B cell (primary cell): ENCODE measurements around the gene SPAAR. TPM values are rescaled to one million over a fixed set of nuclear protein-coding genes. Genes with fewer than 3 reads are reported as not detected.

Source experiments
- ATAC-seq: fragments of 200-7000 bp; cut with Tn5 transposase; one replicate; pipeline ENCODE4 v1.10.0; 2021; ENCODE audit warnings: low read depth, mild to moderate bottlenecking, moderate number of reproducible peaks, moderate library complexity
- CTCF ChIA-PET: fragments of 350-600 bp; sonication (Branson Sonifier 250); formaldehyde crosslinking; loops from one replicate; lab custom pipeline; 2021; ENCODE audit warnings: antibody characterized with exemption, inconsistent platforms; lab: Charles Lee
- POLR2A ChIA-PET: fragments of 350-600 bp; sonication (Branson Sonifier 250); formaldehyde crosslinking; loops from one replicate; lab custom pipeline; 2021; ENCODE audit warnings: antibody characterized with exemption; lab: Charles Lee
- DNase-seq: peaks from one replicate; pipeline ENCODE4 v3.0.0; 2013
- H2AFZ ChIP-seq: 2 replicates; pipeline ENCODE4 v1.6.1; 2012; ENCODE audit warnings: mild to moderate bottlenecking, low read depth, low read length; ENCODE audit not compliant: insufficient read depth, poor library complexity, severe bottlenecking
- H3K27ac ChIP-seq, 2 donors: 1 replicate in 1 of 2; 2 replicates in 1 of 2; pipeline ENCODE4 v1.5.1; 2012 to 2013; ENCODE audit warnings: low read length in 2 of 2, mild to moderate bottlenecking in 2 of 2, moderate library complexity in 1 of 2
- H3K27me3 ChIP-seq, 4 experiments: fragments of 200-600 bp in 1 of 4; sonication (generic) in 1 of 4; replicated peaks in 1 of 4; 1 replicate in 2 of 4; 2 replicates in 2 of 4; pipeline versions ENCODE4 v1.6.1 to v1.7.0; 2013 to 2016; ENCODE audit warnings: low read length in 3 of 4, mild to moderate bottlenecking in 2 of 4, mixed read lengths in 1 of 4, moderate library complexity in 1 of 4; ENCODE audit not compliant: insufficient read depth in 4 of 4, control insufficient read depth in 3 of 4; ENCODE audit errors: control extremely low read depth in 1 of 4
- H3K36me3 ChIP-seq, 2 experiments: replicated peaks in 1 of 2; 1 replicate in 1 of 2; 2 replicates in 1 of 2; pipeline versions ENCODE4 v1.6.1 to v1.7.1; 2013; ENCODE audit warnings: low read length in 1 of 2; ENCODE audit not compliant: insufficient read depth in 2 of 2, control insufficient read depth in 1 of 2; ENCODE audit errors: control extremely low read depth in 1 of 2, extremely low read depth in 1 of 2
- H3K4me1 ChIP-seq, 2 donors: fragments of 200-600 bp in 1 of 2; sonication (generic) in 1 of 2; 1 replicate in 1 of 2; 2 replicates in 1 of 2; pipeline versions ENCODE4 v1.5.1 to v1.6.1; 2013 to 2017; ENCODE audit warnings: low read length in 2 of 2; ENCODE audit not compliant: control insufficient read depth in 2 of 2, insufficient read depth in 2 of 2
- H3K4me2 ChIP-seq: replicated peaks from 2 replicates; pipeline ENCODE3; 2012; ENCODE audit warnings: mild to moderate bottlenecking, low read depth, low read length; ENCODE audit not compliant: poor library complexity, severe bottlenecking
- H3K4me3 ChIP-seq, 5 experiments: fragments of 200-600 bp in 1 of 5; sonication (generic) in 1 of 5; 1 replicate in 3 of 5; 2 replicates in 2 of 5; pipeline versions ENCODE4 v1.5.1 to v1.7.0; 2011 to 2016; ENCODE audit warnings: low read length in 4 of 5, mild to moderate bottlenecking in 4 of 5, low read depth in 2 of 5, control low read depth in 1 of 5, moderate library complexity in 1 of 5; ENCODE audit not compliant: insufficient read depth in 1 of 5; ENCODE audit errors: control extremely low read depth in 1 of 5, extremely low read depth in 1 of 5
- H3K79me2 ChIP-seq: fragments of 200-600 bp; sonication (generic); one replicate; pipeline ENCODE4 v1.6.0; 2016; ENCODE audit warnings: low read length; ENCODE audit not compliant: control insufficient read depth, insufficient read depth
- H3K9ac ChIP-seq: fragments of 200-600 bp; sonication (generic); 2 replicates; pipeline ENCODE4 v1.6.1; 2017; ENCODE audit warnings: mild to moderate bottlenecking, low read length, moderate library complexity
- H3K9me3 ChIP-seq, 3 donors: one replicate each; pipeline versions ENCODE4 v1.6.1 to v1.7.1; 2013; ENCODE audit warnings: low read length in 2 of 3; ENCODE audit not compliant: control insufficient read depth in 2 of 3, insufficient read depth in 1 of 3; ENCODE audit errors: control extremely low read depth in 1 of 3
- H4K20me1 ChIP-seq: 2 replicates; pipeline ENCODE4 v1.6.0; 2012; ENCODE audit warnings: mild to moderate bottlenecking, low read length; ENCODE audit not compliant: insufficient read depth, control insufficient read depth, poor library complexity, severe bottlenecking
- H3K27ac Mint-ChIP-seq: one replicate; pipeline ENCODE4 v1.8.0; 2021; ENCODE audit warnings: mixed read lengths
- H3K27me3 Mint-ChIP-seq: one replicate; pipeline ENCODE4 v1.8.0; 2021; ENCODE audit warnings: mixed read lengths
- H3K4me1 Mint-ChIP-seq: one replicate; pipeline ENCODE4 v1.8.0; 2021; ENCODE audit warnings: mixed read lengths
- H3K4me3 Mint-ChIP-seq: one replicate; pipeline ENCODE4 v1.8.0; 2021; ENCODE audit warnings: mixed read lengths
- H3K9me3 Mint-ChIP-seq: one replicate; pipeline ENCODE4 v1.8.0; 2022; ENCODE audit warnings: mixed read lengths; ENCODE audit not compliant: insufficient read depth
- EZH2 ChIP-seq: IDR thresholded peaks from 2 replicates; pipeline ENCODE4 v1.6.1; 2012; ENCODE audit warnings: borderline replicate concordance, low read depth, mild to moderate bottlenecking, moderate library complexity, low read length; ENCODE audit not compliant: insufficient read depth, poor library complexity, severe bottlenecking
- WGBS: methylation state at CpG from one replicate; pipeline ENCODE4 v1.1.5; 2013; ENCODE audit warnings: missing lambda C conversion rate; ENCODE audit not compliant: insufficient coverage; 5-methylcytosine and 5-hydroxymethylcytosine counted together
- intact Hi-C: fragments of 100-400 bp; cut with micrococcal nuclease; formaldehyde crosslinking; loops from one replicate; pipeline ENCODE4 v1.10.0; 2022
- polyA plus RNA-seq: library from polyadenylated mRNA; depleted of rRNA; stranded (reverse); fragments of >200 nt; gene quantifications from 2 replicates; pipeline ENCODE4 v1.2.3, GENCODE V29; 2012
- total RNA-seq, 2 donors: library from RNA; stranded (reverse); fragments of 120-200 nt in 1 of 2; gene quantifications; 1 replicate in 1 of 2; 2 replicates in 1 of 2; pipeline versions ENCODE4 v1.2.3 to v1.2.4, GENCODE V29; 2013 to 2022
- TF ChIP-seq, protein P1 (sequence below): fragments of 200-600 bp; IDR thresholded peaks from one replicate; pipeline ENCODE4 v1.8.0; 2022; ENCODE audit warnings: antibody characterized with exemption, mild to moderate bottlenecking

Gene SPAAR
- total and polyA plus RNA-seq, 2 donors (not counting 1 experiment from before 2014, with no cell fraction given) = not detected

DNA sequence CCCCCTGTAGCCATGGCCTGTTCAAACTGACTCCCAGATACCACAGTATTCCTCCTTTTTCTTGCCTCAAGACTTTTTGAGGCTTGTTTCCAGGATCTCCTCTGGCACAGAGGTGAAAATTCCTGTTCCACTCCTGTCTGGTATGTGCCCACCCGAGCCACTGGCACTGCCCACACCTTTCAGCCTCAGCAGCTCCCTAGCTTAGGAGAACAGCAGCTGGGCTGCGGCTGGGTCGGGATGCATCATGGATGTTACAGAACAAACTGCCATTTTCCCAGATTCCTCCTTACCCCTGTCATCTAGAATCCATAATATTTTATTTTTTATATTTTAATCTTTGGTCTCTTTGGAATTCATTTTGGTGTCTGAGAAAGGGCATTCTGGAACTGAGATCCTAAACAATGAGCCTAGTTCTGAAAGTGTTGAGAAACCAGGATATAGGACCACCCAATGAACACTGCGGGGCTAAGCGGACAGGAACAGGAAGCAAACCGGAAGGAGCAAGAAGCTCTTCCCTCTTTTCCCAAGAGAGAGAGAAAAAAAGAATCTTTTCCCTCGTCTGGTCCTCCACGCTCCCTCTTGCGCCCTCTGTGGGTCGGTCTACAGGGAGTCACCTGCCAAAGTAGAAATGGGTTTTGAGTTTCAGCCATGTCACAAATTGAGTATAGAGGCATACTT is 36.2 kb downstream of the SPAAR start:
- Mint-ChIP-seq H3K9me3 (no peaks in the 10 kb centered on the region), H3K4me1 (no peaks in the 10 kb centered on the region), H3K27ac (no peak overlapping the region), H3K4me3 (no peak overlapping the region), H3K27me3 (peaks cover 29% of the 10 kb centered on the region)
- WGBS = 94% methylated on average over 1 of the region's 10 CpGs
- H3K36me3 ChIP-seq = no peaks in the 10 kb centered on the region
- no peak overlapping the region for H3K9ac ChIP-seq
- H3K27ac ChIP-seq = no peak overlapping the region
- ChIA-PET POLR2A (no interaction called here), CTCF (interaction anchor here (0.6 to 3.4 kb wide), 17 partner anchors 9 to 155 kb away, joined by 3 to 21 read pairs (median 4); partner anchors contain the start of gene TMEM8B)
- peaks cover 3 to 4% of the 10 kb centered on the region in 2 donors for H3K4me1 ChIP-seq
- TF ChIP-seq EZH2 = no peak
- TF ChIP-seq, protein P1, sequence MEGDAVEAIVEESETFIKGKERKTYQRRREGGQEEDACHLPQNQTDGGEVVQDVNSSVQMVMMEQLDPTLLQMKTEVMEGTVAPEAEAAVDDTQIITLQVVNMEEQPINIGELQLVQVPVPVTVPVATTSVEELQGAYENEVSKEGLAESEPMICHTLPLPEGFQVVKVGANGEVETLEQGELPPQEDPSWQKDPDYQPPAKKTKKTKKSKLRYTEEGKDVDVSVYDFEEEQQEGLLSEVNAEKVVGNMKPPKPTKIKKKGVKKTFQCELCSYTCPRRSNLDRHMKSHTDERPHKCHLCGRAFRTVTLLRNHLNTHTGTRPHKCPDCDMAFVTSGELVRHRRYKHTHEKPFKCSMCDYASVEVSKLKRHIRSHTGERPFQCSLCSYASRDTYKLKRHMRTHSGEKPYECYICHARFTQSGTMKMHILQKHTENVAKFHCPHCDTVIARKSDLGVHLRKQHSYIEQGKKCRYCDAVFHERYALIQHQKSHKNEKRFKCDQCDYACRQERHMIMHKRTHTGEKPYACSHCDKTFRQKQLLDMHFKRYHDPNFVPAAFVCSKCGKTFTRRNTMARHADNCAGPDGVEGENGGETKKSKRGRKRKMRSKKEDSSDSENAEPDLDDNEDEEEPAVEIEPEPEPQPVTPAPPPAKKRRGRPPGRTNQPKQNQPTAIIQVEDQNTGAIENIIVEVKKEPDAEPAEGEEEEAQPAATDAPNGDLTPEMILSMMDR = peak; percentile 74
- DNase-seq (peak; percentile 64), ATAC-seq (peak; percentile 47)
- H3K9me3 ChIP-seq = no peaks in the 10 kb centered on the region
- peaks cover 0 to 16% (median 13%) of the 10 kb centered on the region in 4 experiments for H3K27me3 ChIP-seq
- no peak overlapping the region for H2AFZ ChIP-seq
- H3K4me2 ChIP-seq = peak overlapping the region; percentile 34
- H4K20me1 ChIP-seq = no peaks in the 10 kb centered on the region
- intact Hi-C loops = loop anchor here (1.0 kb wide), 1 partner anchor 42 kb away; no protein-coding TSS in a partner anchor
- H3K4me3 ChIP-seq = no peak overlapping the region
- no peaks in the 10 kb centered on the region for H3K79me2 ChIP-seq

DNA sequence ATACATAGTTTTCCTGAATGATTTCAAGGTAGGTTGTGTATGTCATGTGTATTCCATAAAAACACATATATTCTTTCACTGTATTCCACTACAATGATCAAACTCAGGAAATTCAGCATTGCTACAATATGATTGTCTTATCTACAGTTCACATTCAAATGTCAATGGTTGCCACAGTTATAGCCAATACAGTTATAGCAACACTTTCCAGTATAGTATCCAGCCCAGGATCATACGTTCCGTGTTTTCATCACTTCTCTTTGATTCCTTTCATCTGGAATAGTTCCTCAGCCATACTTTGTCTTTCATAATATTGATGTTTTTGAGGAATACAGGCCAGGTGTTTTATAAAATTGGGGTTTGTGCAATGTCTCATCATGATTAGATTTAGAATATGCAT is 39.2 kb downstream of the SPAAR start:
- H3K9ac ChIP-seq = no peak overlapping the region
- peaks cover 0 to 21% (median 16%) of the 10 kb centered on the region in 4 experiments for H3K27me3 ChIP-seq
- Mint-ChIP-seq H3K27ac (no peak overlapping the region), H3K27me3 (peaks cover 34% of the 10 kb centered on the region), H3K4me1 (no peaks in the 10 kb centered on the region), H3K4me3 (no peak overlapping the region), H3K9me3 (no peaks in the 10 kb centered on the region)
- ATAC-seq = no peak
- no CpG with 5 or more reads among the region's 2 CpGs for WGBS
- intact Hi-C loops = no loop called here
- TF ChIP-seq, protein P1 = no peak
- no peak for TF ChIP-seq EZH2
- no peaks in the 10 kb centered on the region for H3K36me3 ChIP-seq
- DNase-seq = no peak
- no peak overlapping the region for H3K4me2 ChIP-seq
- H3K79me2 ChIP-seq = no peaks in the 10 kb centered on the region
- H2AFZ ChIP-seq = no peak overlapping the region
- no peaks in the 10 kb centered on the region for H4K20me1 ChIP-seq
- H3K27ac ChIP-seq = no peak overlapping the region
- ChIA-PET CTCF (no interaction called here), POLR2A (no interaction called here)
- no peak overlapping the region for H3K4me3 ChIP-seq
- peaks cover 3 to 4% of the 10 kb centered on the region in 2 donors for H3K4me1 ChIP-seq
- H3K9me3 ChIP-seq = no peaks in the 10 kb centered on the region
